Activated naive CD4-positive, alpha-beta T cell treated with anti-CD3 and anti-CD28 coated beads, Interleukin-2, amount 50 U/mL, for 72 hours (primary cell): ENCODE measurements around the gene TRAF2. TPM values are rescaled to one million over a fixed set of nuclear protein-coding genes. Genes with fewer than 3 reads are reported as not detected.
"Not testable (repeated sequence)": the region's sequence is repeated elsewhere in the genome, so short reads cannot be mapped to it uniquely, and the experiment has no call there.

Experiments
- ATAC-seq, 2 donors: fragments of 150-1000 bp; cut with Tn5 transposase; 2 replicates each; pipeline ENCODE4 v1.10.0; 2021; ENCODE audit warnings: mild to moderate bottlenecking in 2 of 2, moderate library complexity in 2 of 2
- DNase-seq, 2 donors: peaks; one replicate each; pipeline ENCODE4 v3.0.0; 2021 to 2022; ENCODE audit warnings: low spot score in 2 of 2
- H3K27ac Mint-ChIP-seq, 2 donors: one replicate each; pipeline ENCODE4 v1.8.0; 2022; ENCODE audit warnings: mild to moderate bottlenecking in 2 of 2, mixed read lengths in 2 of 2
- H3K36me3 Mint-ChIP-seq, 2 donors: one replicate each; pipeline ENCODE4 v1.8.0; 2022; ENCODE audit warnings: mixed read lengths in 2 of 2
- H3K9me3 Mint-ChIP-seq, 2 donors: one replicate each; pipeline ENCODE4 v1.8.0; 2022; ENCODE audit warnings: mixed read lengths in 2 of 2
- total RNA-seq, 2 donors: library from RNA; stranded (reverse); gene quantifications; one replicate each; pipeline ENCODE4 v1.2.3, GENCODE V29; 2022

TRAF2 gene
- total RNA-seq, 2 donors from 2014 or later = 53.7 to 56.5 TPM

GRCh38 chr9:136863623-136864273 is 22.6 kb upstream of the TRAF2 start:
- ATAC-seq (no peak), DNase-seq (no peak)
- Mint-ChIP-seq H3K9me3 (no peaks in the 10 kb centered on the region), H3K36me3 (peaks cover 0 to 15% of the 10 kb centered on the region in 2 donors), H3K27ac (no peak overlapping the region)

- DNase-seq (no peak), ATAC-seq (no peak)
- H3K36me3 Mint-ChIP-seq = peaks cover 0 to 15% of the 10 kb centered on the region in 2 donors
These were observed 21.1 kb upstream of the TRAF2 start for GRCh38 chr9:136865041-136865767.

GRCh38 chr9:136865768-136866103 is 20.6 kb upstream of the TRAF2 start:
- peaks cover 0 to 15% of the 10 kb centered on the region in 2 donors for H3K36me3 Mint-ChIP-seq
- ATAC-seq (no peak), DNase-seq (no peak)
- H3K27ac Mint-ChIP-seq = peak overlapping the region; percentile 91 to 95
- no peaks in the 10 kb centered on the region for H3K9me3 Mint-ChIP-seq

More at GRCh38 chr9:136865041-136865767, 21.1 kb upstream of the TRAF2 start:
- Mint-ChIP-seq H3K27ac (peak overlapping the region; percentile 91 to 95), H3K9me3 (no peaks in the 10 kb centered on the region)

- DNase-seq, ATAC-seq, H3K27ac Mint-ChIP-seq, H3K9me3 Mint-ChIP-seq: not testable (repeated sequence)
- peaks cover 7 to 15% of the 10 kb centered on the region in 2 donors for H3K36me3 Mint-ChIP-seq
These were observed 19.4 kb upstream of the TRAF2 start for GRCh38 chr9:136866898-136867421.

- Mint-ChIP-seq H3K27ac (no peak overlapping the region), H3K9me3 (peaks cover 0 to under 1% of the 10 kb centered on the region in 2 donors), H3K36me3 (peaks cover 7 to 15% of the 10 kb centered on the region in 2 donors)
- DNase-seq = no peak
- no peak for ATAC-seq
These were observed 18.8 kb upstream of the TRAF2 start for GRCh38 chr9:136867480-136867879.

- H3K27ac Mint-ChIP-seq = no peak overlapping the region
- no peak for ATAC-seq
- DNase-seq = no peak
- H3K36me3 Mint-ChIP-seq = peaks cover 7 to 15% of the 10 kb centered on the region in 2 donors
- H3K9me3 Mint-ChIP-seq = peaks cover 0 to 4% of the 10 kb centered on the region in 2 donors
These were observed 18.4 kb upstream of the TRAF2 start for GRCh38 chr9:136867917-136868316.

- DNase-seq (no peak), ATAC-seq (no peak)
- Mint-ChIP-seq H3K36me3 (peaks cover 7 to 10% of the 10 kb centered on the region in 2 donors), H3K9me3 (peaks cover 0 to 4% of the 10 kb centered on the region in 2 donors), H3K27ac (no peak overlapping the region)
These were observed 17.7 kb upstream of the TRAF2 start for GRCh38 chr9:136868644-136869043.

- not testable (repeated sequence) for H3K36me3 Mint-ChIP-seq, DNase-seq, H3K27ac Mint-ChIP-seq, H3K9me3 Mint-ChIP-seq, ATAC-seq
These were observed 16.7 kb upstream of the TRAF2 start for GRCh38 chr9:136869611-136870010.

- peaks cover 0 to 4% of the 10 kb centered on the region in 2 donors for H3K9me3 Mint-ChIP-seq
- no peak overlapping the region for H3K27ac Mint-ChIP-seq
- H3K36me3 Mint-ChIP-seq = peaks cover 0 to 7% of the 10 kb centered on the region in 2 donors
- DNase-seq = no peak
- ATAC-seq = no peak
These were observed 11.2 kb upstream of the TRAF2 start for GRCh38 chr9:136875155-136875554.

GRCh38 chr9:136876476-136876875 is 9.8 kb upstream of the TRAF2 start:
- ATAC-seq = no peak
- DNase-seq = no peak
- Mint-ChIP-seq H3K9me3 (peaks cover 0 to 4% of the 10 kb centered on the region in 2 donors), H3K36me3 (peaks cover 0 to 4% of the 10 kb centered on the region in 2 donors), H3K27ac (no peak overlapping the region)

GRCh38 chr9:136880651-136881050 is 5.7 kb upstream of the TRAF2 start:
- peak overlapping the region in 1 of 2 donors; percentile 88 for H3K27ac Mint-ChIP-seq
- ATAC-seq = no peak
- H3K36me3 Mint-ChIP-seq = no peaks in the 10 kb centered on the region
- H3K9me3 Mint-ChIP-seq = no peaks in the 10 kb centered on the region
- DNase-seq = no peak

- peak; percentile 39 to 63 for ATAC-seq
- Mint-ChIP-seq H3K36me3 (no peaks in the 10 kb centered on the region), H3K27ac (peak overlapping the region; percentile 88), H3K9me3 (no peaks in the 10 kb centered on the region)
- DNase-seq = peak; percentile 58 to 86
These were observed 4.6 kb upstream of the TRAF2 start for GRCh38 chr9:136881691-136882108.

- DNase-seq = peak; percentile 80 to 94
- Mint-ChIP-seq H3K27ac (peak overlapping the region; percentile 88 to 93), H3K9me3 (no peaks in the 10 kb centered on the region), H3K36me3 (peaks cover 5% of the 10 kb centered on the region in 2 donors)
- ATAC-seq = peak; percentile 65 to 67
These were observed 4.0 kb upstream of the TRAF2 start for GRCh38 chr9:136882109-136882946.

- DNase-seq, H3K9me3 Mint-ChIP-seq, ATAC-seq, H3K36me3 Mint-ChIP-seq: not testable (repeated sequence)
- H3K27ac Mint-ChIP-seq = peak overlapping the region; percentile 88 to 93
These were observed 3.4 kb upstream of the TRAF2 start for GRCh38 chr9:136882947-136883283.

- not testable (repeated sequence) for H3K36me3 Mint-ChIP-seq, H3K9me3 Mint-ChIP-seq, DNase-seq, ATAC-seq
- H3K27ac Mint-ChIP-seq = peak overlapping the region; percentile 88 to 93
These were observed 2.6 kb upstream of the TRAF2 start for GRCh38 chr9:136883670-136884069.

GRCh38 chr9:136886610-136887597 is 588 bp downstream of the TRAF2 start:
- H3K27ac Mint-ChIP-seq = peak overlapping the region; percentile 54 to 88
- DNase-seq = peak; percentile 39 to 69
- peaks cover 6 to 13% of the 10 kb centered on the region in 2 donors for H3K36me3 Mint-ChIP-seq
- peak in 1 of 2 donors; percentile 21 for ATAC-seq
- H3K9me3 Mint-ChIP-seq = no peaks in the 10 kb centered on the region
